ENCODE data around the gene CDKAL1.
"Not testable (repeated sequence)": the region's sequence is repeated elsewhere in the genome, so short reads cannot be mapped to it uniquely, and the experiment has no call there.

Gene CDKAL1

GRCh38 chr6:20633566-20634340, 99.5 kb downstream of the CDKAL1 start:
- TF ChIP-seq CTCF (IDR thresholded peaks at IDR 0.05; ENCODE audit: low read length, missing control alignments): no peak
- no peak overlapping the region for H3K4me3 ChIP-seq (replicated peaks; ENCODE audit: low read depth, low read length)
- DNase-seq (ENCODE audit: low read depth): no peak

DNA sequence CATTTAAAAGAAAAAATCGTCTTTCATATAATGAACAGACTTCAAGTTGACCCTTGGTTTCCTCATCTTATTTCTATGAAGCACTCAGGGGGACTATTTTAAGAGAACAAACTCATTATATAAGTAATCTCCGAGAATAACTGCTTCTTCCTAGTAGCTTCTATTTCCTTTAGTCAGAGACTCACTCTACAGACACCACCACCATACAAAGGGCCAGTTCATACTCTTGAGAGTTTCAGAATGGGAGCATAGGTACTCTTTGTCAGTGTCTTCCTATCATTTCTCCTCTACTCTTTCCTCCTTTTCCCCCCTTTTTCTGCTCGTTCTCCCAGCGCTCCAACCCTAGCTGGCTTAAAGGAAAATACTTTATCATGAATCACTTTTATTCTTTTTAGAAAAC, 104.9 kb downstream of the CDKAL1 start:
- no peak for TF ChIP-seq CTCF (IDR thresholded peaks at IDR 0.05; ENCODE audit: low read length, missing control alignments)
- H3K4me3 ChIP-seq (replicated peaks; ENCODE audit: low read depth, low read length): no peak overlapping the region
- no peak for DNase-seq (ENCODE audit: low read depth)

DNA sequence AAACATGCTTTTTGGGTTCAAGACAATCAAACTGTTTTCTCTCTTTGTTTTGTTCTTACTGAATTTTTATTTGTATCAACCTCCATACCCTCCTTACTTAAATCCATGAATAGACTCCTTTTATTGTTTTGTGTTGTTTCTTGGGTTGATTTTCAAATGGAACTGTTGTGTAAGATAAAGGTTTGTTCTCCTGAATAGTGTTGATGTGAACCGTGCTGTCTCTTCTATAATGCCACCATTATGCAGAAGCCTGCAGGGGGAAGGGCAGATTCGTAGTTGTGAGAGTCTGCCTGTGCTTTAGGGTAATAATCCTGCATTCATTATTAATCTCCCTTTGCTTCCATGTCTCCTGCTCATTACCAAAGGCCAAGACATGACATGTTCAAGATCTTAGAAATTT, 105.9 kb downstream of the CDKAL1 start:
- DNase-seq (ENCODE audit: low read depth): no peak
- TF ChIP-seq CTCF (IDR thresholded peaks at IDR 0.05; ENCODE audit: low read length, missing control alignments): no peak
- H3K4me3 ChIP-seq (replicated peaks; ENCODE audit: low read depth, low read length): no peak overlapping the region

DNA sequence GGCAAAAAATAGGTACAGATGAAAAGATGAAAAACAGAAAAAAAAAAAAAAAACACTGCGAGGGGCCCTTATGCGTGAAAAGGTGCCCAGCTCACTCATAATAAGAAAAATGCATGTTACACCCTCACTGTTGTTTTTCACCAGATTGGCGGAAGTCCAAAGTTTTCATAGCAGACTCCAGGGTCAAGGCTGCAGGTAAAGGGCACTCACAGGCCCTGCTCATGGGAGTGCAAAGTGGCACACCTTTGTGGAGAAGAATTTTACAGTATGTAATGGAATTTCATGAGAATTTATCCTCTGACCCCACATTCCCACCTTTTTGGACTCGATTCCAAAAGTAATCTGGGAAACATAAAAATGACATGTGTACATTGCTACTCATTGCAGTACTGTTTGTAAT, 108.2 kb downstream of the CDKAL1 start:
- TF ChIP-seq CTCF (IDR thresholded peaks at IDR 0.05; ENCODE audit: low read length, missing control alignments): no peak
- DNase-seq (ENCODE audit: low read depth): no peak
- H3K4me3 ChIP-seq (replicated peaks; ENCODE audit: low read depth, low read length): no peak overlapping the region

DNA sequence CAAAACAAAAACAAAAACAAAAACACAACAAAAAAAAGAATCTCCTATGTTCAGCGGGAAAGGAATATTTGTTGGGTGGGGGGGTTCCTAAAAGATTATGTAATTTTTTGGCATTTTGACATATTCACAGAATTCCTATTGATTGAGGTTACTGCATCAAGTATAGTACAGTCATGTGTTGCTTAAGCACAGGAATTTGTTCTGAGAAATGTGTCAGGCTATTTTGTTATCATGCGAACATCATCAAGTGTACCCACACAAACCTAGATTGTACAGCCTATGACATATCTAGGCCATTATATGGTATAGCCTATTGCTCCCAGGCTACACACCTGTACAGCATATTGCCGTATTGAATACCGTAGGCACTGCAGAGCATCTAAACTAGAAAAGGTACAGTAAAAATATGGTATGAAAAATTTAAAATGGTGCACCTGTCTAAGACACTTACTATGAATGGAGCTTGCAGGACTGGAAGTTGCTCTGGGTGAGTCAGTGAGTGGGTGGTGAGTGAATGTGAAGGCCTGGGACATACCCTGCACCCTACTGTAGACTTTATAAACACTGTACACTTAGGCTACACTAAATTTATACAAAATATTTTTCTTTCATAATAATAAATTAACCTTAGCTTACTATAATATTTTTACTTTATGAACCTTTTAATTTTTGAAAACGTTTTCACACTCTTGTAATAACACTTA, 110.6 kb downstream of the CDKAL1 start:
- no peak overlapping the region for H3K4me3 ChIP-seq (replicated peaks; ENCODE audit: low read depth, low read length)
- TF ChIP-seq CTCF (IDR thresholded peaks at IDR 0.05; ENCODE audit: low read length, missing control alignments): no peak
- DNase-seq (ENCODE audit: low read depth): peak; percentile 49

DNA sequence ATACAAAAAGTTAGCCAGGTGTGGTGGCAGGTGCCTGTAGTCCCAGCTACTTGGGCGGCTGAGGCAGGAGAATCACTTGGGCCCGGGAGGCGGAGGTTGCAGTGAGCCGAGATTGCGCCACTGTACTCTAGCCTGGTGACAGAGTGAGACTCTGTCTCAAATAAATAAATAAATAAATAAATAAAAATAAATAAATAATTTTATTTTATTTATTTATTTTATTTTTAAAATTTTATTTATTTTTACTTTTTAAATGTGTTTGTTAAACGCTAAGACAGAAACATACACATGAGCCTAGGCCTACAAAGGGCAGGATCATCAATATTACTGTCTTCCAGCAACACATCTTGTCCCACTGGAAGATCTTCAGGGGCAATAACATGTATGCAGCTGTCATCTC, 111.3 kb downstream of the CDKAL1 start:
- not testable (repeated sequence) for H3K4me3 ChIP-seq (replicated peaks; ENCODE audit: low read depth, low read length); DNase-seq (ENCODE audit: low read depth)

- no peak overlapping the region for H3K4me3 ChIP-seq (replicated peaks; ENCODE audit: low read depth, low read length)
- TF ChIP-seq CTCF (IDR thresholded peaks at IDR 0.05; ENCODE audit: low read length, missing control alignments): no peak
- no peak for DNase-seq (ENCODE audit: low read depth)
These were observed 113.3 kb downstream of the CDKAL1 start for GRCh38 chr6:20647585-20647984.

DNA sequence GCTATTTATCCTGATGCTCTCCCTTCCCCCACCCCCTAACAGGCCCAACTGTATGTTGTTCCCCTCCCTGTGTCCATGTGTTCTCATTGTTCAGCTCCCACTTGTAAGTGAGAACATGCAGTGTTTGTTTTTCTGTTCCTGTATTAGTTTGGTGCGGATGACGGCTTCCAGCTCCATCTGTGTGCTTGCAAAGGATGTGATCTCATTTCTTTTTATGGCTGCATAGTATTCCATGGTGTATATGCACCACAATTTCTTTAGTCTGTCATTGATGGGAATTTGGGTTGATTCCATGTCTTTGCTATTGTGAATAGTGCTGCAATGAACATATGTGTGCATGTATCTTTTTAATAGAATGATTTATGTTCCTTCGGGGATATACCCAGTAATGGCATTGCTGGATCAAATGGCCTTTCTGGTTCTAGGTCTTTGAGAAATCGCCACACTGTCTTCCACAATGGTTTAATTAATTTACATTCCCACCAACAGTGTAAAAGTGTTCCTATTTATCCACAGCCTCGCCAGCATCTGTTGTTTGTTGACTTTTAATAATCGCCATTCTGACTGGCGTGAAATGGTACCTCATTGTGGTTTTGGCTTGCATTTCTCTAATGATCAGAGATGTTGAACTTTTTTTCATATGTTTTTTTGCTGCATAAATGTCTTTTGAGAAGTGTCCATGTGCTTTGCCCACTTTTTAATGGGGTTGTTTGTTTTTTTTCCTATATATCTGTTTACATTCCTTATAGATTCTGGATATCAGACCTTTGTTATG, 115.6 kb downstream of the CDKAL1 start:
- DNase-seq (ENCODE audit: low read depth): not testable (repeated sequence)

More for the DNA sequence above, 115.6 kb downstream of the CDKAL1 start:
- not testable (repeated sequence) for H3K4me3 ChIP-seq (replicated peaks; ENCODE audit: low read depth, low read length)
